H9 (cell line): ENCODE results near the gene NPBWR2. TPM values are rescaled to one million over a fixed set of nuclear protein-coding genes. Genes with fewer than 3 reads are reported as not detected.
A peak's percentile ranks its signal among the peaks of the same experiment; 100 is the strongest.

Experiments used
- DNase-seq: peaks from one replicate; pipeline ENCODE4 v3.0.0-alpha.2; 2017
- H2AFZ ChIP-seq: one replicate; pipeline ENCODE4 v1.6.1; 2013; ENCODE audit warnings: mild to moderate bottlenecking, low read length, control low read depth, moderate library complexity
- H2AK5ac ChIP-seq: 2 replicates; pipeline ENCODE4 v1.6.1; 2013; ENCODE audit warnings: low read length, control low read depth, mixed read lengths; ENCODE audit not compliant: insufficient read length
- H2BK120ac ChIP-seq: one replicate; pipeline ENCODE4 v1.6.1; 2013; ENCODE audit warnings: low read depth, mild to moderate bottlenecking, low read length, control low read depth, inconsistent platforms; ENCODE audit not compliant: poor library complexity, severe bottlenecking
- H2BK12ac ChIP-seq: 2 replicates; pipeline ENCODE4 v1.6.1; 2013; ENCODE audit warnings: low read length, control low read depth, mixed read lengths, low read depth; ENCODE audit not compliant: insufficient read length
- H2BK15ac ChIP-seq: 2 replicates; pipeline ENCODE4 v1.6.1; 2013; ENCODE audit warnings: low read depth, low read length, control low read depth
- H2BK20ac ChIP-seq: one replicate; pipeline ENCODE4 v1.6.1; 2013; ENCODE audit warnings: low read depth, mild to moderate bottlenecking, low read length, control low read depth, inconsistent platforms; ENCODE audit not compliant: poor library complexity, severe bottlenecking
- H2BK5ac ChIP-seq: 2 replicates; pipeline ENCODE4 v1.6.1; 2013; ENCODE audit warnings: low read length, control low read depth, mixed read lengths; ENCODE audit not compliant: insufficient read length
- H3K14ac ChIP-seq: 2 replicates; pipeline ENCODE4 v1.6.1; 2013; ENCODE audit warnings: low read length, control low read depth; ENCODE audit not compliant: insufficient read depth
- H3K18ac ChIP-seq: 2 replicates; pipeline ENCODE4 v1.6.1; 2013; ENCODE audit warnings: low read depth, mild to moderate bottlenecking, mixed read lengths, low read length, control low read depth; ENCODE audit not compliant: insufficient read length
- H3K23ac ChIP-seq: 2 replicates; pipeline ENCODE4 v1.6.1; 2013; ENCODE audit warnings: low read length, control low read depth, mixed read lengths, low read depth; ENCODE audit not compliant: insufficient read length
- H3K23me2 ChIP-seq: 2 replicates; pipeline ENCODE4 v1.6.1; 2013; ENCODE audit warnings: low read depth, mild to moderate bottlenecking, mixed read lengths, low read length, control low read depth; ENCODE audit not compliant: insufficient read length, poor library complexity, severe bottlenecking
- H3K27ac ChIP-seq: 2 replicates; pipeline ENCODE4 v1.5.1; 2013; ENCODE audit warnings: low read length, control low read depth, mixed read lengths, low read depth; ENCODE audit not compliant: insufficient read length
- H3K27me3 ChIP-seq: 2 replicates; pipeline ENCODE4 v1.6.1; 2013; ENCODE audit warnings: low read length, control low read depth, inconsistent platforms; ENCODE audit not compliant: insufficient read depth
- H3K4ac ChIP-seq: 2 replicates; pipeline ENCODE4 v1.6.1; 2013; ENCODE audit warnings: low read depth, mild to moderate bottlenecking, control low read depth, inconsistent platforms, low read length, moderate library complexity
- H3K4me1 ChIP-seq: 2 replicates; pipeline ENCODE4 v1.6.1; 2013; ENCODE audit warnings: low read length, control low read depth, inconsistent platforms; ENCODE audit not compliant: insufficient read depth
- H3K4me2 ChIP-seq: 2 replicates; pipeline ENCODE4 v1.6.1; 2013; ENCODE audit warnings: low read length, control low read depth, mixed read lengths; ENCODE audit not compliant: insufficient read length, insufficient read depth
- H3K56ac ChIP-seq: 2 replicates; pipeline ENCODE4 v1.6.1; 2013; ENCODE audit warnings: low read depth, mild to moderate bottlenecking, mixed read lengths, low read length, control low read depth; ENCODE audit not compliant: insufficient read length
- H3K79me1 ChIP-seq: 2 replicates; pipeline ENCODE4 v1.6.1; 2013; ENCODE audit warnings: low read depth, mild to moderate bottlenecking, moderate library complexity, low read length, control low read depth, inconsistent platforms; ENCODE audit not compliant: insufficient read depth, poor library complexity, severe bottlenecking
- H3K79me2 ChIP-seq: 2 replicates; pipeline ENCODE4 v1.6.1; 2013; ENCODE audit warnings: low read length, control low read depth, inconsistent platforms; ENCODE audit not compliant: insufficient read depth
- H3K9ac ChIP-seq: 2 replicates; pipeline ENCODE4 v1.6.1; 2013; ENCODE audit warnings: low read length, control low read depth, mixed read lengths; ENCODE audit not compliant: insufficient read length; ENCODE audit errors: extremely low read depth
- H3K9me3 ChIP-seq: one replicate; pipeline ENCODE4 v1.6.1; 2013; ENCODE audit warnings: low read depth, low read length, inconsistent platforms; ENCODE audit not compliant: control insufficient read depth
- H3T11ph ChIP-seq: one replicate; pipeline ENCODE4 v1.6.1; 2013; ENCODE audit warnings: mild to moderate bottlenecking, low read length, control low read depth, inconsistent platforms
- H4K20me1 ChIP-seq: one replicate; pipeline ENCODE4 v1.6.1; 2013; ENCODE audit not compliant: control insufficient read depth, insufficient read length, insufficient read depth
- H4K5ac ChIP-seq: 2 replicates; pipeline ENCODE4 v1.6.1; 2013; ENCODE audit warnings: low read depth, mild to moderate bottlenecking, mixed read lengths, low read length, control low read depth; ENCODE audit not compliant: insufficient read length
- H4K8ac ChIP-seq: replicated peaks from 2 replicates; pipeline ENCODE4 v1.6.1; 2013; ENCODE audit warnings: low read length, control low read depth, mixed read lengths, low read depth; ENCODE audit not compliant: insufficient read length
- H4K91ac ChIP-seq: 2 replicates; pipeline ENCODE4 v1.6.1; 2013; ENCODE audit warnings: low read depth, mild to moderate bottlenecking, moderate library complexity, mixed read lengths, low read length, control low read depth; ENCODE audit not compliant: insufficient read length
- H3K27ac Mint-ChIP-seq, 3 experiments: 2 replicates in 2 of 3; 3 replicates in 1 of 3; pipeline ENCODE4 v1.8.0; 2020 to 2021; ENCODE audit warnings: mixed read lengths in 3 of 3, mild to moderate bottlenecking in 1 of 3, moderate library complexity in 1 of 3
- H3K27me3 Mint-ChIP-seq: 2 replicates; pipeline ENCODE4 v1.8.0; 2021; ENCODE audit warnings: low read depth, mild to moderate bottlenecking, moderate library complexity, mixed read lengths
- H3K36me3 Mint-ChIP-seq, 3 experiments: 2 replicates in 2 of 3; 3 replicates in 1 of 3; pipeline ENCODE4 v1.8.0; 2020 to 2021; ENCODE audit warnings: low read depth in 3 of 3, mixed read lengths in 3 of 3; ENCODE audit not compliant: insufficient read depth in 1 of 3
- H3K4me1 Mint-ChIP-seq, 2 experiments: 2 replicates each; pipeline ENCODE4 v1.8.0; 2020; ENCODE audit warnings: mixed read lengths in 2 of 2
- H3K4me3 Mint-ChIP-seq, 2 experiments: 2 replicates in 1 of 2; 3 replicates in 1 of 2; pipeline ENCODE4 v1.8.0; 2020 to 2021; ENCODE audit warnings: mild to moderate bottlenecking in 2 of 2, mixed read lengths in 2 of 2, moderate library complexity in 1 of 2
- H3K9me3 Mint-ChIP-seq, 2 experiments: 2 replicates in 1 of 2; 3 replicates in 1 of 2; pipeline ENCODE4 v1.8.0; 2020; ENCODE audit warnings: mild to moderate bottlenecking in 2 of 2, mixed read lengths in 2 of 2, moderate library complexity in 1 of 2
- CTCF ChIP-seq: fragments of 200-600 bp; sonication (generic); conservative IDR thresholded peaks from 3 replicates; pipeline ENCODE4 v1.8.0; 2021; ENCODE audit warnings: antibody characterized with exemption, mild to moderate bottlenecking
- WGBS: extraction: QIAGEN DNeasy Blood & Tissue Kit; methylation state at CpG from one replicate; pipeline ENCODE4 v1.1.7; 2013; ENCODE audit warnings: missing lambda C conversion rate, low lambda C conversion rate, mixed read lengths; ENCODE audit not compliant: insufficient read length; ENCODE audit errors: extremely low coverage; 5-methylcytosine and 5-hydroxymethylcytosine counted together
- total RNA-seq: library from RNA; stranded (reverse); gene quantifications from 2 replicates; pipeline ENCODE4 v1.2.1, GENCODE V29; 2021

Gene NPBWR2
- total RNA-seq, 1 experiment from 2014 or later, result not detected

- Histone ChIP-seq H3K27me3 (no peaks in the 10 kb centered on the region), H3K4me2 (no peak overlapping the region), H4K8ac (no peak overlapping the region), H3K27ac (no peak overlapping the region), H2BK20ac (no peak overlapping the region), H2BK120ac (no peak overlapping the region), H3K23me2 (peaks cover 6% of the 10 kb centered on the region), H2AFZ (no peak overlapping the region), H3T11ph (no peak overlapping the region), H3K56ac (no peak overlapping the region), H2BK15ac (no peak overlapping the region), H3K9ac (no peak overlapping the region), H3K18ac (no peak overlapping the region), H2AK5ac (no peak overlapping the region), H4K5ac (no peak overlapping the region), H2BK12ac (no peak overlapping the region), H4K91ac (no peak overlapping the region), H3K4me1 (peaks cover 1% of the 10 kb centered on the region; the same call in 1 of the 2 replicates), H3K9me3 (no peaks in the 10 kb centered on the region), H3K4ac (no peak overlapping the region), H3K79me2 (no peaks in the 10 kb centered on the region), H4K20me1 (no peaks in the 10 kb centered on the region), H3K14ac (no peak overlapping the region), H3K23ac (no peak overlapping the region), H3K79me1 (no peaks in the 10 kb centered on the region), H2BK5ac (no peak overlapping the region)
- H3K36me3 Mint-ChIP-seq, result peaks cover 0 to 3% (median 0%) of the 10 kb centered on the region in 3 experiments; a peak in 3 of 7 replicates
- no CpG with 5 or more reads among the region's 12 CpGs for WGBS
- H3K9me3 Mint-ChIP-seq, result no peaks in the 10 kb centered on the region
- H3K27me3 Mint-ChIP-seq, result peaks cover 1% of the 10 kb centered on the region
- no peak for TF ChIP-seq CTCF
- H3K4me1 Mint-ChIP-seq, result peaks cover 21 to 35% of the 10 kb centered on the region in 2 experiments
- H3K4me3 Mint-ChIP-seq, result no peak overlapping the region
- no peak for DNase-seq
- peak overlapping the region in 2 of 3 experiments; percentile 22 to 40; a peak in 1 of 7 replicates for H3K27ac Mint-ChIP-seq
These were observed 39.5 kb downstream of the NPBWR2 start for GRCh38 chr20:64067733-64068307.
